H1 (cell line): ENCODE results near the gene ASB8. TPM values are rescaled to one million over a fixed set of nuclear protein-coding genes. Genes with fewer than 3 reads are reported as not detected.

Experiments used
- CTCF ChIA-PET: fragments of 300-600 bp; sonication (Branson Sonifier 250); formaldehyde crosslinking; loops from one replicate; lab custom pipeline; 2021; ENCODE audit not compliant: partially characterized antibody; lab: Charles Lee
- POLR2A ChIA-PET: fragments of 300-600 bp; sonication (Branson Sonifier 250); formaldehyde crosslinking; loops from one replicate; lab custom pipeline; 2021; ENCODE audit warnings: inconsistent platforms; ENCODE audit not compliant: partially characterized antibody; lab: Charles Lee
- DNase-seq, 2 experiments: peaks; one replicate each; pipeline versions ENCODE4 v3.0.0 to v3.0.0-alpha.2; 2010 to 2022; ENCODE audit warnings: low spot score in 2 of 2, low read depth in 1 of 2, mixed read lengths in 1 of 2
- FAIRE-seq: peaks from 2 replicates; lab custom pipeline; 2011; peaks lifted over from hg19 to GRCh38; lab: Jason Lieb, UNC
- H2AFZ ChIP-seq: 2 replicates; pipeline ENCODE4 v1.8.1; 2012; ENCODE audit warnings: low read length, inconsistent platforms
- H2AK5ac ChIP-seq: 2 replicates; pipeline ENCODE4 v1.6.1; 2013; ENCODE audit warnings: low read depth, low read length
- H2BK120ac ChIP-seq: replicated peaks from 2 replicates; pipeline ENCODE3; 2013; ENCODE audit warnings: low read depth, low read length, inconsistent platforms
- H2BK12ac ChIP-seq: 2 replicates; pipeline ENCODE4 v1.6.1; 2013; ENCODE audit warnings: low read depth, low read length
- H2BK15ac ChIP-seq: 2 replicates; pipeline ENCODE4 v1.6.1; 2013; ENCODE audit warnings: low read length
- H2BK20ac ChIP-seq: 2 replicates; pipeline ENCODE4 v1.6.1; 2013; ENCODE audit warnings: low read length
- H2BK5ac ChIP-seq: 2 replicates; pipeline ENCODE4 v1.6.1; 2013; ENCODE audit warnings: low read depth, low read length
- H3K14ac ChIP-seq: 2 replicates; pipeline ENCODE4 v1.6.1; 2013; ENCODE audit warnings: inconsistent platforms; ENCODE audit not compliant: insufficient read length
- H3K18ac ChIP-seq: 2 replicates; pipeline ENCODE4 v1.6.1; 2013; ENCODE audit warnings: low read length; ENCODE audit errors: extremely low read depth
- H3K23ac ChIP-seq: 2 replicates; pipeline ENCODE4 v1.6.1; 2013; ENCODE audit warnings: inconsistent platforms; ENCODE audit not compliant: insufficient read length
- H3K23me2 ChIP-seq: 2 replicates; pipeline ENCODE4 v1.6.1; 2013; ENCODE audit warnings: low read depth, low read length
- H3K27ac ChIP-seq: 2 replicates; pipeline ENCODE4 v1.6.1; 2011; ENCODE audit warnings: low read depth, low read length, inconsistent platforms
- H3K27me3 ChIP-seq, 4 experiments: replicated peaks in 1 of 4; 1 replicate in 1 of 4; 2 replicates in 3 of 4; pipeline versions ENCODE4 v1.6.1 to v1.8.1; 2011 to 2013; ENCODE audit warnings: low read length in 3 of 4, mild to moderate bottlenecking in 3 of 4, inconsistent platforms in 2 of 4, mixed read lengths in 2 of 4, moderate library complexity in 1 of 4; ENCODE audit not compliant: control insufficient read depth in 3 of 4, insufficient read depth in 3 of 4; ENCODE audit errors: extremely low read depth in 1 of 4
- H3K36me3 ChIP-seq, 4 experiments: 2 replicates each; pipeline versions ENCODE4 v1.6.1 to v1.8.1; 2011 to 2013; ENCODE audit warnings: mild to moderate bottlenecking in 4 of 4, low read length in 3 of 4, moderate library complexity in 2 of 4, control low read depth in 1 of 4, inconsistent platforms in 1 of 4; ENCODE audit not compliant: insufficient read depth in 4 of 4, control insufficient read depth in 2 of 4
- H3K4ac ChIP-seq: replicated peaks from 2 replicates; pipeline ENCODE3; 2013; ENCODE audit warnings: low read length, low read depth, mixed read lengths, inconsistent platforms; ENCODE audit not compliant: insufficient read length
- H3K4me1 ChIP-seq, 4 experiments: replicated peaks in 1 of 4; 1 replicate in 1 of 4; 2 replicates in 3 of 4; pipeline versions ENCODE4 v1.6.1 to v1.8.1; 2011 to 2013; ENCODE audit warnings: low read length in 3 of 4, inconsistent platforms in 2 of 4, mixed read lengths in 1 of 4; ENCODE audit not compliant: insufficient read depth in 4 of 4, control insufficient read depth in 3 of 4
- H3K4me2 ChIP-seq, 2 experiments: 2 replicates each; pipeline versions ENCODE4 v1.6.1 to v1.8.1; 2011 to 2013; ENCODE audit warnings: low read depth in 2 of 2, low read length in 2 of 2, control low read depth in 1 of 2, inconsistent platforms in 1 of 2, mild to moderate bottlenecking in 1 of 2; ENCODE audit not compliant: insufficient read depth in 1 of 2
- H3K4me3 ChIP-seq, 4 experiments: fragments of 200-600, 300-600 bp in 1 of 4; sonication (generic), shearing (Covaris generic), sonication (Bioruptor Twin) in 1 of 4; 2 replicates each; pipeline versions ENCODE4 v1.5.1 to v1.8.1; 2011 to 2016; ENCODE audit warnings: low read length in 4 of 4, low read depth in 3 of 4, control low read depth in 2 of 4, inconsistent platforms in 2 of 4, mild to moderate bottlenecking in 2 of 4, mixed read lengths in 1 of 4, moderate library complexity in 1 of 4; ENCODE audit not compliant: insufficient read depth in 2 of 4; ENCODE audit errors: extremely low read depth in 1 of 4
- H3K56ac ChIP-seq: replicated peaks from 2 replicates; pipeline ENCODE3; 2013; ENCODE audit warnings: low read depth, mild to moderate bottlenecking, mixed read lengths, low read length, inconsistent platforms; ENCODE audit not compliant: insufficient read length
- H3K79me1 ChIP-seq: 2 replicates; pipeline ENCODE4 v1.6.1; 2013; ENCODE audit warnings: low read depth, low read length, control low read depth
- H3K79me2 ChIP-seq, 2 experiments: 2 replicates each; pipeline versions ENCODE4 v1.6.1 to v1.8.1; 2012 to 2013; ENCODE audit warnings: low read length in 2 of 2, mild to moderate bottlenecking in 2 of 2, inconsistent platforms in 1 of 2; ENCODE audit not compliant: insufficient read depth in 2 of 2, control insufficient read depth in 1 of 2
- H3K9ac ChIP-seq, 4 experiments: replicated peaks in 1 of 4; 1 replicate in 1 of 4; 2 replicates in 3 of 4; pipeline versions ENCODE4 v1.6.1 to v1.8.1; 2011 to 2013; ENCODE audit warnings: low read depth in 3 of 4, low read length in 3 of 4, control low read depth in 2 of 4, mild to moderate bottlenecking in 2 of 4, moderate library complexity in 2 of 4, inconsistent platforms in 1 of 4; ENCODE audit errors: extremely low read depth in 1 of 4
- H3K9me3 ChIP-seq, 2 experiments: 2 replicates each; pipeline versions ENCODE4 v1.6.1 to v1.8.1; 2012 to 2013; ENCODE audit warnings: mild to moderate bottlenecking in 2 of 2, moderate library complexity in 2 of 2, control low read depth in 1 of 2, inconsistent platforms in 1 of 2, low read depth in 1 of 2, low read length in 1 of 2, mixed read lengths in 1 of 2; ENCODE audit not compliant: insufficient read depth in 2 of 2
- H4K20me1 ChIP-seq, 2 experiments: replicated peaks in 1 of 2; 2 replicates each; pipeline versions ENCODE3 to v1.8.1; 2011 to 2013; ENCODE audit warnings: inconsistent platforms in 2 of 2, low read length in 2 of 2, mild to moderate bottlenecking in 1 of 2; ENCODE audit not compliant: insufficient read depth in 2 of 2, control insufficient read depth in 1 of 2
- H4K5ac ChIP-seq: 2 replicates; pipeline ENCODE4 v1.6.1; 2013; ENCODE audit warnings: low read length, low read depth, mixed read lengths, inconsistent platforms; ENCODE audit not compliant: insufficient read length
- H4K8ac ChIP-seq: 2 replicates; pipeline ENCODE4 v1.8.0; 2013; ENCODE audit warnings: mild to moderate bottlenecking, moderate library complexity, low read length, inconsistent platforms; ENCODE audit not compliant: insufficient read depth; ENCODE audit errors: extremely low read depth
- H4K91ac ChIP-seq: replicated peaks from 2 replicates; pipeline ENCODE3; 2013; ENCODE audit warnings: low read length, mixed read lengths, inconsistent platforms; ENCODE audit not compliant: insufficient read length
- CBX8 ChIP-seq: fragments of 300-800, 300-1000 bp; sonication (generic); IDR thresholded peaks from 2 replicates; pipeline ENCODE4 v1.7.1; 2016; ENCODE audit warnings: low read depth, low read length, borderline replicate concordance
- CHD1 ChIP-seq: IDR thresholded peaks from 2 replicates; pipeline ENCODE4 v1.6.1; 2012; ENCODE audit warnings: low read depth, low read length, improper control_type of control experiment
- CTBP2 ChIP-seq: IDR thresholded peaks from 2 replicates; pipeline ENCODE4 v1.7.0; 2011; ENCODE audit warnings: borderline replicate concordance, mild to moderate bottlenecking, moderate library complexity, mixed read lengths, low read length; ENCODE audit not compliant: insufficient read depth, insufficient read length
- HDAC2 ChIP-seq, 2 experiments: fragments of 300-600 bp in 1 of 2; sonication (generic) in 1 of 2; IDR thresholded peaks; 2 replicates each; pipeline ENCODE4 v1.6.1; 2011 to 2012; ENCODE audit warnings: low read depth in 2 of 2, low read length in 2 of 2, mild to moderate bottlenecking in 2 of 2, moderate library complexity in 2 of 2, borderline replicate concordance in 1 of 2, inconsistent platforms in 1 of 2
- PHF8 ChIP-seq: fragments of 200-600 bp; sonication (generic); conservative IDR thresholded peaks from 2 replicates; pipeline ENCODE4 v1.7.1; 2012; ENCODE audit warnings: low read depth, mild to moderate bottlenecking, inconsistent platforms, low read length, moderate library complexity
- RBBP5 ChIP-seq: IDR thresholded peaks from 2 replicates; pipeline ENCODE4 v1.7.1; 2012; ENCODE audit warnings: low read depth, mild to moderate bottlenecking, inconsistent platforms, low read length, moderate library complexity, borderline replicate concordance
- SAP30 ChIP-seq: fragments of 300-600 bp; sonication (generic); IDR thresholded peaks from 2 replicates; pipeline ENCODE4 v1.7.1; 2012; ENCODE audit warnings: low read length, moderate library complexity, mild to moderate bottlenecking, inconsistent platforms; ENCODE audit not compliant: insufficient read depth, insufficient replicate concordance
- WGBS, 2 experiments: shearing (Covaris generic) in 1 of 2; methylation state at CpG; one replicate each; pipeline versions ENCODE4 v1.1.6 to v1.1.7; 2013 to 2015; ENCODE audit warnings: low lambda C conversion rate in 2 of 2, mixed read lengths in 2 of 2, inconsistent platforms in 1 of 2, low coverage in 1 of 2, missing lambda C conversion rate in 1 of 2; ENCODE audit not compliant: insufficient replicate concordance in 2 of 2, insufficient coverage in 1 of 2, insufficient read length in 1 of 2; ENCODE audit errors: extremely low coverage in 1 of 2, missing lambda C conversion rate in 1 of 2; 5-methylcytosine and 5-hydroxymethylcytosine counted together
- polyA plus RNA-seq, 7 experiments: library from polyadenylated mRNA; depleted of rRNA in 3 of 7; stranded (reverse) in 5 of 7; unstranded in 2 of 7; fragments of >200 nt in 5 of 7; fragments of 200-250 nt in 2 of 7; gene quantifications; 1 replicate in 5 of 7; 2 replicates in 1 of 7; 4 replicates in 1 of 7; pipeline versions ENCODE4 v1.2.1 to v1.2.3, GENCODE V29; 2011 to 2013; ENCODE audit warnings: missing spikeins in 2 of 7, mixed read lengths in 2 of 7
- total RNA-seq: library from RNA; stranded (reverse); fragmentation: NEBNext Ultra II Directional; extraction: Animal tissue kit (Norgen Biotek cat#: 25700); gene quantifications from 2 replicates; pipeline ENCODE4 v1.2.1, GENCODE V29; 2021
- TF ChIP-seq, protein P1 (sequence below): IDR thresholded peaks from 2 replicates; pipeline ENCODE4 v1.6.1; 2012; ENCODE audit warnings: inconsistent platforms
- TF ChIP-seq, protein P2 (sequence below): IDR thresholded peaks from 2 replicates; pipeline ENCODE4 v1.6.1; 2011; ENCODE audit warnings: low read depth, mild to moderate bottlenecking, low read length; ENCODE audit not compliant: insufficient read depth

ASB8 gene
- total and polyA plus RNA-seq, 2 of the 8 experiments (the other 6 are each of a cell fraction or from before 2014, with no cell fraction given): 3.8 to 8.3 TPM

DNA sequence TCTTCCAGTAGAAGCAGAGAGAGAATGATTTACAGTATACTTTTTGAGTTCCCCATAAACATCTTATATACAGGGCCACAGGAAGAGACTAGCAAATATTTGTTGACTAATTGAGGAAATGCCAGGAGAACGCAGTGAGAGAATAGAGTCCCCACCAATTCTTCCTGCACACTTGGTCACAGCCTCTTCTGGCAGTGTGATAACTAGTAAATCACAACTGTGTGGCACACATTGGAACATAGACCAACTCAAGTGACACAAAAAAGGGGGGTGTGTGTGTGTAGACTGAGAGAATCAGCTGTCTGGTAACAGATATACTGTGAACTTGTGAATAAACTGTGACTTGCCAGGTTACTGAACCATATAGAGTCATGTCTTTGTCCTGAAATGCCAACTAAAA is 27.9 kb downstream of the ASB8 start:
- no peak for TF ChIP-seq CTBP2
- TF ChIP-seq, protein P1, sequence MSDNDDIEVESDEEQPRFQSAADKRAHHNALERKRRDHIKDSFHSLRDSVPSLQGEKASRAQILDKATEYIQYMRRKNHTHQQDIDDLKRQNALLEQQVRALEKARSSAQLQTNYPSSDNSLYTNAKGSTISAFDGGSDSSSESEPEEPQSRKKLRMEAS: no peak
- TF ChIP-seq, protein P2, sequence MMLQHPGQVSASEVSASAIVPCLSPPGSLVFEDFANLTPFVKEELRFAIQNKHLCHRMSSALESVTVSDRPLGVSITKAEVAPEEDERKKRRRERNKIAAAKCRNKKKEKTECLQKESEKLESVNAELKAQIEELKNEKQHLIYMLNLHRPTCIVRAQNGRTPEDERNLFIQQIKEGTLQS: no peak
- TF ChIP-seq SAP30: no peak
- no peak for TF ChIP-seq PHF8
- no peak for TF ChIP-seq CBX8
- no peak for TF ChIP-seq RBBP5
- no peak for TF ChIP-seq CHD1
- TF ChIP-seq HDAC2 (IDR thresholded peaks at IDR 0.05; ENCODE audit: borderline replicate concordance in 1 of 2, low read depth in 2 of 2, low read length in 2 of 2): no peak
- no peaks in the 10 kb centered on the region for H3K23me2 ChIP-seq
- no peaks in the 10 kb centered on the region for H3K9me3 ChIP-seq
- H2BK12ac ChIP-seq: no peak overlapping the region
- H3K4me3 ChIP-seq: no peak overlapping the region
- no peaks in the 10 kb centered on the region for H3K27me3 ChIP-seq
- no peak overlapping the region for H2BK120ac ChIP-seq
- H3K36me3 ChIP-seq: peaks cover 13 to 91% (median 62%) of the 10 kb centered on the region in 4 experiments
- no peak overlapping the region for H4K5ac ChIP-seq
- H3K18ac ChIP-seq: no peak overlapping the region
- 89% methylated on average over 1 of the region's 1 CpG; no CpG with 5 or more reads in 1 of the 2 experiments for WGBS, 2 experiments
- no peak overlapping the region for H2AK5ac ChIP-seq
- no peak overlapping the region for H3K56ac ChIP-seq
- no peak overlapping the region for H3K27ac ChIP-seq
- H2BK15ac ChIP-seq: no peak overlapping the region
- no peak overlapping the region for H2BK20ac ChIP-seq
- no peak overlapping the region for H4K8ac ChIP-seq
- FAIRE-seq (no peak), DNase-seq (no peak)
- H3K79me2 ChIP-seq: 0 out of 4 replicates have a peak, but pooled peaks cover 0 to 2% of the 10 kb centered on the region in 2 experiments
- ChIA-PET POLR2A (interaction anchor here (1.0 kb wide), 1 partner anchor 16 kb away, joined by 3 read pairs; no protein-coding TSS in a partner anchor), CTCF (interaction anchor here (0.7 to 1.5 kb wide), 3 partner anchors 14 to 59 kb away, joined by 3 to 5 read pairs (median 3); no protein-coding TSS in a partner anchor)
- H3K14ac ChIP-seq: no peak overlapping the region
- H3K4me1 ChIP-seq: no peaks in the 10 kb centered on the region
- no peak overlapping the region for H3K4me2 ChIP-seq
- H3K23ac ChIP-seq: no peak overlapping the region
- no peak overlapping the region for H4K91ac ChIP-seq
- H4K20me1 ChIP-seq: peaks cover 0 to 5% of the 10 kb centered on the region in 2 experiments
- no peak overlapping the region for H3K4ac ChIP-seq
- H2AFZ ChIP-seq: no peak overlapping the region
- no peaks in the 10 kb centered on the region for H3K79me1 ChIP-seq
- H2BK5ac ChIP-seq: no peak overlapping the region
- no peak overlapping the region for H3K9ac ChIP-seq
